Activated gamma-delta T cell treated with Interleukin-2 at 50 U/mL for 16 hours (primary cell): ENCODE measurements around the gene SLC39A11.

Experiments used
- DNase-seq: peaks from one replicate; pipeline ENCODE4 v3.0.0-alpha.2; 2020

The SLC39A11 gene

DNA sequence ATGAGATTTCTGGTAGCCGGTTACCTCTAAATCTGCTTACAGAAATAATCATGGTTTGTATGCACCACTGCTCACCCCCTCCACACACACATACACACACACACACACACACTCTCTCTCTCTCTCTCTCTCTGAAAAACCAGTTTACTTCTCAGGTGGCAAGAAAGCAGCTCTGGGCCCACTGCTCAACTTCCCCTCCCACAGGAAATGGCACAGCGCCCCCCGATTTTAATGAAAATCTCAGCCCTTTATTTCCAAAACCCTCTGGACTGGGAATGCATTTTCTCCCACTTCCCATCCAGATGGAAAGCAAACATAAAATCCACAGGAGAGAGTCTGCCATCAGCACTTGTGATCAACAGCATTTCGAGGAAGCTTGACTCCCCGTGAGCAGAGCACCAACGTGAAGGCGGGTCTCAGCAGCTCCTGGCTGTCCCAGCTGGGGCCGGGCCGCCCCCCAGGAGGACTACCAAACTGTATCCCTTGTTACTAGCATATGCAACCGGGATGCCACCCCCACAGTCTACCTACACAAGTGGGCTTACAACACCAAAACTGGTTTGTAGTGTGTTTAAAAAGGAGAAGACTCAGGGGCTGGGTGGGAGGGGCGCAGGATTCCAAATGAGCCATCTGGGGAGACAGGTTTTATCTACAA is 121.1 kb downstream of the SLC39A11 start:
- DNase-seq: no peak

DNA sequence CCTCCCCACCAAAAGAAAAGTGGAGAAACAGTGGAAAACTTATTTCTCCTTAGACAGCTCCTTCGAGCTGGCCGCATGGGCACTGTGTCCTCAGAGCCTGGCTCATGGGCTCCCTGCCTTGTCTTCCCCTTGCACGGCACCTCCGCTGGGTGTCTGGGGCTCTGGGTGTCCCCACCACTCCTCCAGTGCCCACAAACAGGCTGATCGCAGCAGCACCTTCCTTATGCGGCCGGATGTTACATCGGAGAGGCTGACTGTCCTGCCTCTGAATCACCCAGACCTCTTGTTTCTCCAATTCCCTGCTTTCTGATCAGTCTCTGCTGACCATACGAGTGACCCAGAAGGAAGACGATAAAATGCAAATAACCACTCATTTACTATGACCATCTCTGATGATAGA is 121.7 kb downstream of the SLC39A11 start:
- no peak for DNase-seq

DNA sequence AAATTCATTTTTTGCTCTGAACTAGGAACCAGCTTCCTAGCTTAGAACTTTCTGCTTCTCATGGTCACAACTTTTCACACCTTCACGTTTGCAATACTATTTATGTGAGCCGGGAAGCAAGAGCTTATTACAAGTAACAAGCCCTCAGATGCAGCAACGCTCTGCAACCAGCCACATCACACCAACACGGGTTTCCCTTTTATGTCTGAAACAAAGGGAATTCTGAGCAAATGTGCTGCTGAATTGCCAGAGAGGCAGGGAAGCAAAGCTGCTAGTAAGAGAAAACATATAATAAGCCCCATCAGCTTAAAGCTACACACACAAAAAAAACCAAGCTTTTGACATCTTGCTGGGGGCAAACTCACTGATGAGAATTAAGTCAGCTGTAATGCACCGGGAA is 122.2 kb downstream of the SLC39A11 start:
- no peak for DNase-seq

DNA sequence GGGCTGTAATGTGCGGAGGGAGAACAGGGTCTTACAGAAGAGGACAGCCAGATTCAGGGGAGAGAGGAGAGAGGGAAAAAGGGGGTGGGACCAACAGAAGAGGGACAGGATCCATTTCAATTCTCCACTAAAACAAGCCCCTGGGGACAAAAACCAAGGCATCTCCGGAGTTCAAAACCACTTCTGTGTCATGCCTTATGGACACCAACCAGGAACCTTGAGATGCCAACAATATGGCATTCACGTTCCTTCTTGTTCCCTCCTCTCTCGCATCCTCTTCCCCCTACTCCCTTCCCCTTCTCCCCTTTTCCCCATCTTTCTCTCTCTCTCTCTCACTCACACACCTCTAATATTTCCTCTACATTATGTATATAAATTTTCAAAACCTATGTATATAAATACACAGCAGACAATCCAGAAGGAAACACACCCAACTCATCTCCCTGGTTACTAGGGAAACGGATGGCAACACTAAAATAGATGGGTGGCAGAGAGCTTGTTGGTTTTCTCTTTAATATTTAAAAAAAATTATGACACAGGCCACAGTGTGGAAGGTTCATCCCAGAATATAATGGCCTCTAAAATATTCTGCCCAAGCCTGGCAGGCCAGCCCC is 123.1 kb downstream of the SLC39A11 start:
- DNase-seq: no peak

DNA sequence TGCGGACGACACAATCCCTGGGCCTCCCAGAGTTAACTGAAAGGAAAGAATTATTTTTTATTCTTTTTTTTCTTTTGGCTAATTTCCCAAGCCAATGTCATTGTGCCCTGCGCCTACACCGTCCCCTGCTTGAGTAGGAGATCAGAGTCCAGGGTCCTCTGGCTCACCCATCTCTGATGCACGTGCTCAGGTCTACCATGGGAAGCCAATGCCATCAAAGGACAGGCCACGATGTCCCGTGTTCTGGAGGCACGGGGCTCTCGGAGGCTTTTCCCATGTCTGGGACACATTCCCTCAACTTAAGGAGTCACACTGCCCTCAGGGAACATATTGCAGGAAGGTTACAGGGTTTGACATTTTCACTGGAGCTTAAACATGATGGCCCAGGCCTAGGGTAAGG is 123.7 kb downstream of the SLC39A11 start:
- no peak for DNase-seq

DNA sequence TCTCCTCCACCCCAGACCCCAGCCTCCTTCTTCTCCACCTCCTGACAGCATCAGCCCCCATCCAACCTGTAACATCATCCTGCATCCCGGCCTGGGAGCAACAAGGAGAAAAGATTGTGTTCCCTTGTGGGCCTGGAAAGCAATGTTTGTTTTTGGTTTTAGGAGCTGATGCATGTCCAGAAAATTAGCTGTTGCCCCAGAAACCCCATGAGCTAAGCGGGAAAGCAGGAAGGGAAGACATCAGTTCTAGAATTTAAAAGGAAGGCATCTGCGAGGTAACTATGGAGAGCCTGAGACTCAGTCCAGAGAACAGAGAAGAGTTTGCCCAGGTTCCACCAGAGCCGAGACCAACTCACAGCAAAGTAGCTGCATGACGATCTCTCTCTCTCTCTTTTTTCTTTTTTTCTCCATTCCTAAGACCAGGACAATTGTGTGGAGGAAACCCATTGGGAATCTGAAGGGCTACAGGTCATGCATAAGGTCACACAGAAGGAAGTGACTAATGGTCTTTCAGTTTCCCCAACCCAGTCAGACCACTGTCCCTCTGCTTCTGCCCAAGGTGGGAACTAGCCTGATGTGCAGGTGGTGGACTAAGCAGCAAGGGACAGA is 124.4 kb downstream of the SLC39A11 start:
- DNase-seq: no peak

DNA sequence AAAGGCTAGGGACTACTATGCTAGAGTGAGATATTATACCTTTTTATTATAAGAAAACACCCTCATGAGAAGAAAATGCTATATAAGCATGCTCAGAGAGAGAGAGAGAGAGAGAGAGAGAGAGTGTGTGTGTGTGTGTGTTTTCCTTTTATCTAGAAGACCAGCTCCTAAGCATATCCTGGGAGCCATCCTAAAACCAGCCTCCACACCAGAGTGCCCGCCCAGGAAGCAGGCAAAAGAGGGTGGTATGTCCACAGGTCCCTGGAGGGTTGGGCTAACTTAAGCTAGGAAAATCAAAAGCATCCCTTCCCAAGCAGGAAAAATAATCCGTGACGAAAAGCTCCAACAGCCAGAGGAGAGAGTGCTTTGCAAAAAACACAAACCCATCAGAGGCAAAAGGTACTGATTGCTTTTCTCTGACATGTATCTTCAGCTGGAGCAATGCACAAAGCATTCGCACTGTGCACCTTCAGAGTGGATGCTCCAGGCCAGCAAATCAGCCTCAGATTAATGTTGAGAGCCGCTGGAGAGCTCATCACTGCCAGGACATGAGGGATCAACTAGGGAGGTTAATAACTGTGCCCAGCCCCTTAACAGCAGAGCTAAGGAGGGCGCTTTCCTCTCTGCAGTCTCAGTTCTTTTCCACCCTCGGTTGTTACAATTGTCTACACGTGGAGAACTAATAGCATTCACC is 125.1 kb downstream of the SLC39A11 start:
- DNase-seq: no peak

DNA sequence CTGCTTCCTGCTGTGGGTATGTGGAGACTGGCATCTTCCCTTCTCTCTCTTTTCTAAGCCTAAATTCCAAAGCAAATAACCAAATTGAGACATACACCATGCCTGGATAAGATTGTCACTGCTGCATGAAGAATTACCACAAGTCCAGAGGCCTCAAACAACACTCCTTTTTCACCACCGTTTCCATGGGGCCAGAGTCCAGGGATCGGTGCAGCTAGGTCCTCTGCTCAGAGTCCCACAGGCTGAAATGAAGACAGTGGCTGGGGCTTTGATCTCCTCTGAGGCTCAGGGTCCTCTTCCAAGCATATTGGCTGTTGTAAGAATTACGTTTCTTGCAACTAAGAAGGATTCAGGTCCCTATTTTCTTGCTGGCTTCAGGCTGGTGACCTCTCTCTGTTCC is 130.4 kb downstream of the SLC39A11 start:
- no peak for DNase-seq

DNA sequence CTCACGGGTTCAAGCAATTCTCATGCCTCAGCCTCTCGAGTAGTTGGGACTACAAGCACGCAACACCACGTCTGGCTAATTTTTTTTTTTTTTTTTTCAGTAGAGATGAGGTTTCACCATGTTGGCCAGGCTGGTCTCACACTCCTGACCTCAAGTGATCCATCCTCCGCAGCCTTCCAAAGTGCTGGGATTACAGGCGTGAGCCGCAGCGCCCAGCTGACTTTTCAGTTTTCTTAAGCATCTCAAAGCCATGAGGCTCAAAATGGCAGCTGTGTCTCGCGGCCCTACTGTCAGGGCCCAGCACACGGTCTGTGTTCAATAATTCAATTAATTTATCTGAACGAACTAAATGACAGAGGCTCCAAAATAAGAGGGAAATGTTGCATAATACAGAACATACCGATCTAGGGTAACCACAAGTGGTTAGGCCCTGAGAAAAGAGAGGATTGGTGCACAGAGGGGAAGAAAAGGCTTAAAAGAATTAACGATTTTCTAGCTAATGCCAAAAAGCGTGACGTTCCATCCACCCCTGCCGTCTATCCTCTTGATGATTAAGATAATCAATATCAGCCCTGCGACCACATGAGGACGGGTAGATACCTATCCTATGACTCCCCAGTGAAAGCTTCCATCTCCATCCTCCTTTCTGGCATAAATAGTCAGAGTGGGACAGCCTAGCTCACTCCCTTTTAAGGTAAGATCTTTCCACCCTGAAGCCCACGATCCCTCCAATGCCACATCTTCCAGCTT is 136.9 kb downstream of the SLC39A11 start:
- DNase-seq: no peak

DNA sequence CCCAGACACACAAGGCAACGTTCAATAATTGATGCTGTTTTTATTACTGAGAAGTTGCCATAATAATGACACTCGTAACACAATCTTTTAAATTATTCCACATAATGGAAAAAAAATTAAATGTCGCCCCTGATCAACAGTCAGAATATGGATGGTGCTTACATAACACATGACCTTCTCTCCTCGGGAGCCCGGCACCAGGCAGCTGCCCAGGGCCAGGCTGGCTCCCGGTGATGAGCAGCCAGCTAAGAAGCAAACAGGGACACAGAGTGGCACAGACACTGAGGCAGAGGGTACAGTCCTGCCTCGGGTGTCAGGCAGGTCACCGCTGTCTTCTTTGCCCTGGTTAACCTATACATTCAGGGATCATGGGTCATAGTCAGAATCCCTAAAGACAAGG is 137.9 kb downstream of the SLC39A11 start:
- DNase-seq: no peak

DNA sequence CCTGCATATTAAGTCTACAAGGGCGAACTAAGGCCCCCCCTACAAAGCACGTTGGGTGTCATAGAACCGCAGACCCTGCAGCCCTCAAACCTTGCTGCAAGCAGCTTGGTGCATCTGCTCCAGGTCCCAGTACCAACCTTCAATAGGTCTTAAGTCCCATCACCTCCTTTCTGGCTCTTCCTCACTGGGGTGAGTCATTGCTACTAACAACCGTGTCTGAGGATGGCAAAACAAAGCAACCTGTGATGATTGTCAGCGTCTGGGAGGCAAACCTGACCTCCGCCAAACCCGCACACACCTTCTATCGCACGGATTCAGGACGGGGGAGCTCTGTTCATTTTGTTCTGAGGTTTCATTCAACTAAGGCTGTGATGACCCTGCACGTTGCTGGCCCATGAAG is 138.9 kb downstream of the SLC39A11 start:
- no peak for DNase-seq

DNA sequence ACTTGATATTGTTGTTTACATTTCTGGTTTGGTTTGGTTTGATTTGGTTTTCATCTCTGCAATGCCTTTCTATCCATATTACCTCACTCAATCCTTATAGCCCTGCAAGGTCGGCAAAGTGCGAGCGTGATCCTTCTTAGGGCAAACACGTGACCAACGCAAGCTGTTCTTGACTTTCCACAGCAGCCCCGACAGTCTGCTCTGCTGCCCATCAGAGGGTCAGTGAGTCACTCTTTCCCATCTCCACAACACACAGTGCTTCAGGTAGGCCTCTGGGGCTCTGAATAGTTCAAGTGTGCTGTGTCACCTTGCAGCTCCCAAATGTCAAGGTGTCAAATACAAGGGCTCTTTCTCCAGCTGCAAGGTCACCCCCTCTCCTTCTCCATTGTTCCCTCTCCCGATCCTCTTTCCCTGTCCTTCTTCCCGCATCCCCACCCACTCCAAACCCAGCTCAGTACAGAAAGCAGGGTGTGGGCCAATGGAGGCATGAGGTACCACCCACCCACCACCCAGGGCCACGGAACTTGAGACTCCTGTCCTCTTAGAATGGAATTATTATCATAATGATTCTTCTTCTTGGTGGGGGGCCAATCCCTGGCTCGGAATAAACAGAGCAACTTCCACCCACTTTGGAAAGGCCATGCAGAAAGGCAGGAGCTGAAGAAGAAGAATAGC is 139.7 kb downstream of the SLC39A11 start:
- DNase-seq: no peak

DNA sequence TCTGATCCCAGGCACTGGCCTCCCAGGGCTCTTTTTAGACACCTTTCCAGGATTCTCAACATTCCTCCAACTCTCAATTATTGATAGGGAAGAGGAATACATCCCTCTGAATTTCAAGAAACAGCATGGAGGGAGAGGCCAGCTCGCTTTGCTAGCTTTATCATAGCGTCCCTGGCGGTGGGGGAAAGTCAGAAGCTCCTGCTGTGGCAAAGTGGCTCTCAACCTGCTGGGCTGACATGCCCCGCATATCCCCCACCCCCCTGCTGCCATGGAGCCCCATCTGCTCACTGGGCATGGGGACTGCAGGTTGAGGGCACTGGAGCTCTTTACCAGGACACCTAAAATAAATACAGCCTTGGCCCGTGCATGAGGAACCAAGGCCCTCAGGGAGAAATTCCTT is 140.3 kb downstream of the SLC39A11 start:
- DNase-seq: no peak

DNA sequence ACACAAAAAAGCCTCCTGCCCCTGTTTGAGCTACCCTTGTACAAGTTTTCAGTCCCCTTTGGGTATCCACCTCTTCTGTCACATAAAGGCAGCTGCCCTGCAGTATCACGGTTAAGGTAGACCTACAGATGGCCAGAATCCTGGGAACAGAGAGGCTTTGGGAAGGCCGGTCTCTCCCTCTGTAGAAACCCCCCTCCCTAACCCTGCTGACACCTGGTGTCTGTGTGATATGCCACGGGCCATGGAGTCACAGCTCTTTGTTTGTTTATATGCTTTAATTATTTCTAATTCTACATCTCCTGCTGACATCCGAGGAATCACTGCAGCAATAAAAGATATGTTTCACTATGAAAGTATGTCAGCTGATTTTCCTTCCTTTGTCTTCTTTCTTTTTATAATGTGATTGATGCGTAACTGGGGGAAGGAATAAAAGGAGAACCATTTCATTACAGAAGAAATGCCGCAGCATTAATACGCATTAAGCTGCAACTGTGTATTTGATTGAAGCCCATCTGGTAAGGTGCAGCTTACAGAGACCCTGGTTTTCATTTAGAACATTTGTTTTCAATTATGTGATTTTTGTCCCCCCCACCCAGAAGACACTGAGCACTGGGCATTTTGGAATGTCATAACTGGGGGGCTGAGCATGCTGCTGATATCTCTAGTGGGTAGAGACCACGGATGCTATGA is 142.1 kb downstream of the SLC39A11 start:
- DNase-seq: no peak

DNA sequence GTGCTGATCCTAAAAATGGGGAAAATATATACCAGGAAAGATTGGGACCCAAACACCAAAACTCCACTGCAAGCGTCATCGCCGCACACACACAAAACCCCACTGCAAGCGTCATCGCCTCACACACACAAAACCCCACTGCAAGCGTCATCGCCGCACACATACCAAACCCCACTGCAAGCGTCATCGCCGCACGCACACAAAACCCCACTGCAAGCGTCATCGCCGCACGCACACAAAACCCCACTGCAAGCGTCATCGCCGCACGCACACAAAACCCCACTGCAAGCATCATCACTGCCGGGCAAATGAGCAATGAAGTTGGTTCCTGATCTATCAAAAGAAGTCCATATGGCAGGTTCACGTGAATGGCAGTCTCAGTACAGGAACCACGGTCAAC is 144.4 kb downstream of the SLC39A11 start:
- no peak for DNase-seq

DNA sequence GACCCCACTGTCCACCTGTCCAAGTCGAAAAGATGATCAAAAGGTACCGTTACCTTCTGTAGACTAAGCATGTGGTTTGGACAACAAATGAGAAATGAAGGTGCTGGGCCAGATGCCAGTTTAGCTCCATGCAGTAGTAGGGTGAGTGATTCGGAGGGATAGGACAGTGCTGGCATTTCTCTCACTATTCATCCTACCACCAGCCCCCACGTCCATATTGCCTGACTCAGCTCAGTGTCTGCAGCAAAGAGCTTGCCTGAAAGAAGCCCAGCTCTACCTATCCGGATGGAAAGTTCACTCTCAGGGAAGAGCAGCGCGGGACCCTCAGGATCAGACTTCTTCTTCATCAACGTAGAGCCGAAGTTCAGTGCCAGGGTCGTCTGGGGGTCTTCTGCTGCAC is 145.0 kb downstream of the SLC39A11 start:
- DNase-seq: no peak

DNA sequence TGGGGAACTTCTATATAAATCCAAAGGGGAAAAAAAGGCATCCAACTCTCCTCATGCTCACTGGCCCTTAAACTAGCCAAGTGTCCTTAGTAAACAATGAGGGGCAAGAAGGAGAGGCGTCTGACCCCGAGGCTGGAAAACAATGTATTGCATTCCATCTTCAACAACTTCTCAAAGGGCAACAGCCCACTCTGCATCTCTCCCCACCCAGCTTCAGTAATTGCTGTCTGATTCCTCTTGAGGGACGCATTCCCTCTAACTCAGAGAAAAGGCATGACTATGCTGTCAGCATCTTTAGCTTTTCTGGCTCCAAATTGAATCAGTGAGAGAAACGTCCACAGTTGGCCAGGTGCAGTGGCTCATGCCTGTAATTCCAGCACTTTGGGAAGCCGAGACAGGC is 145.8 kb downstream of the SLC39A11 start:
- DNase-seq: no peak

DNA sequence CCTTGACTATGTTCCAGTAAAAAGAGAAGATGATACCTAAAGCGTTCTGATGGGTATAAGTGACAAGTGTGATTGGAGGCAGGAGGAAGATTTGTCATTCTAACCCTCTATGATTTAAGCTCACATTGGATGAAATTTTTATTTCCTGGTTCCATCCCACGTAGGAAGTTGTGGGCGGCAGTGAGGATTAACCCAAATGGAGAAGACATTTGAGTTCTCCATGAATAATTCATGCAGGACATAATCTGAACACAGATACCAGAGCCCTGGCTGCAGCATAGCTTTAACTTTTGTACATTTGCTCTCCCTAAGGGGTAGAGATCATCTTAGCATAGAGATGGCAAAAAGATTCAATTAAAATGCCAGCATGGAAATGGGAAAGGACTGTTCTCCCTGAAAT is 146.3 kb downstream of the SLC39A11 start:
- no peak for DNase-seq

DNA sequence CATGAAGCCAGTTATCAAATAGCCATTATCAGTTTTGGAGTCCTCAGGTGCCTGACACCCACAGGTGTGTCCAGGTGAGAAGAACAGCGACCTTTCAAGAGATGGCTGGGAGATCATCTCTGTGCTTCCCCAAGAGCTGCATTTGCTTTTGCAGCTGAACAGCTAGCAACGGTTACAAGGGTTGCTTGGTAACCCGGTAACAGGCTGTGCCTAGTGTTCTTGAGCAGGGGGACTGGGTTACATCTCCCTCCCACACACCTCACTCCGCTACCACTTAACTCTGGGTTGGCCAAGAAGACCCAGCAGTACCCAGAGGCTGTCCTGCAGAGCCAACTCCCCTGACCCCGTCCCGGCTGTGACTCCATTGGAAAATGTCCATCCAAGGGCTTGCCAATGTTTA is 147.0 kb downstream of the SLC39A11 start:
- no peak for DNase-seq

DNA sequence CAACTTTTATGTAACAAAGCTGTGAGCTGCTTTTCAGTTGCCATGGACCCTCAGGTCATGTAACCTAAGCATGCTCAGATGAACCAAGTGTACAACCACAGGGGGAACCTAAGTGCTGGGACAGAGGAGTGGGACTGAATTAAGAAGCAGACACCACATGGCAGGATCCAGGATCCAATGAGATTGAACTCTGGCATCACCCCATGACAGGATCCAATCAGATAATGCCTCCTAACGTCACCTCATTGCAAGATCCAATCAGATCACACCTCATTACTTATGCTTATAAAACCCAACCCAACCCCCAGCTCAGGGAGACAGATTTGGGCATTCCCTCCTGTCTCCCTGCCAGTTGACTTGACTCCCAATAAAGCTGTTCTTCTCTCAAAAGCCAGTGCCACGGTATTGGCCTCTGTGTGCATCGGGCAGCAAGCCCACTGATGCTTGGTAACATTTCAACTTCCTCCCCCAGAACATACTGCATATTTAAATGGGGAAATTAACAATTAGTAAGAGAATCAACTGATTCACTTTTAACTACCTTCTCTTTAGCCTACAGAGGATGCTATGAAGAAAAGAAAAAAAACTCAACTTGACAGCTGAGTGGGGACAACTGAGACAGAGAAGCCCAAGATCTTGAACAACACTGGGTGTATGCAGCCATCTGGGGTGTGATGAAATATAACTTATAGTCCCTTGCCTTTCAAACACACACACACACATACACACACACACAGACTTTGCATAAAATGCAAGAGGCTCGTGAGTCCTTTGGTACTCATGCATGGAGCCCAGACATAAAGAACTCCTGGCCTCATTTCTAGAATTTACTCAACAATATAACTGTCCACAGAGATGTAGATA is 148.4 kb downstream of the SLC39A11 start:
- DNase-seq: no peak

DNA sequence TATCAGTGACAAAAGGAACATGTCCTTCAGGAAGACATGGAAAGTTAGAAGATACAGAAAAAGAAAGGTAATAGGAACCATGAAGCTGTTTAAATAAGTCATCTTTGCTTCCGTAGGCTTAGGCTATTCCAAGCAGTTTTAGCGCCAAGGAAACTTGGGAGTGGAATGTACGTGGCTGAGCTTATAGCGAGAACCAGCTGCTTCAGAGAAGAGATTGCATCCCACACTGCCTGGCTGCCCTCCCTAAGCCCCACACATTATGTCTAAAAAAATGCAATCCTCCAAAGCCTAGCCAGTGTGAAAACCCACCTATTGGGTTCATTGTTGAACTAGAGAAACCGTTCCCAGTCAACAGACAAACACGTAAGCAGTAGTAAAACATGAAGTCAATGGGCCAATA is 149.9 kb downstream of the SLC39A11 start:
- DNase-seq: no peak
